Right lobe of liver (tissue), 4 donors: ENCODE measurements around the gene SPCS1.

Experiments
- CTCF ChIP-seq, 4 donors: fragments of 200-600 bp in 3 of 4; fragments of 450-650 bp in 1 of 4; IDR thresholded peaks; one replicate each; pipeline versions ENCODE4 v1.5.1 to v1.8.0; 2016 to 2022; ENCODE audit warnings: antibody characterized with exemption in 4 of 4, mild to moderate bottlenecking in 2 of 4
- POLR2A ChIP-seq: fragments of 450-650 bp; IDR thresholded peaks from one replicate; pipeline ENCODE4 v1.6.1; 2017; ENCODE audit warnings: antibody characterized with exemption, mild to moderate bottlenecking
- donor health status: DM: no; HTN: no; CAD: no.
- donor health status: DM: no; HTN: no; CAD: no.
- donor health status: DM: no; HTN: yes; CAD: no.

DNA sequence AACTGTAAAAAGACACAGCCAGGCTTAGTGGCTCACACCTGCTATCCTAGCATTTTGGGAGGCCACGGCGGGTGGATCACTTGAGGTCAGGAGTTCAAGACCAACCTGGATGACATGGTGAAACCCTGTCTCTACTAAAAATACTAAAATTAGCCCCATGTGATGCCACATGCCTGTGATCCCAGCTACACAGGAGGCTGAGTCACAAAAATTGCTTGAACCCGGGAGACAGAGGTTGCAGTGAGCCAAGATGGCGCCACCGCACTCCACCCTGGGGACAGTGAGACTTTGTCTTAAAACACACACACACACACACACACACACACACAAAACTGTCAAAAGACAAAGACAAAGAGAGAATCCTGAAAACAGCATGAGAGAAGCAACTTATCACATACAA, 18.0 kb downstream of the SPCS1 start:
- TF ChIP-seq CTCF (IDR thresholded peaks at IDR 0.05) (no peak), POLR2A (no peak)
